ENCODE data around the gene KIF13A. TPM values are rescaled to one million over a fixed set of nuclear protein-coding genes. Genes with fewer than 3 reads are reported as not detected.

KIF13A gene
- total RNA-seq, 3 donors from 2014 or later: 45.6 to 85.9 (median 46.9) TPM

DNA sequence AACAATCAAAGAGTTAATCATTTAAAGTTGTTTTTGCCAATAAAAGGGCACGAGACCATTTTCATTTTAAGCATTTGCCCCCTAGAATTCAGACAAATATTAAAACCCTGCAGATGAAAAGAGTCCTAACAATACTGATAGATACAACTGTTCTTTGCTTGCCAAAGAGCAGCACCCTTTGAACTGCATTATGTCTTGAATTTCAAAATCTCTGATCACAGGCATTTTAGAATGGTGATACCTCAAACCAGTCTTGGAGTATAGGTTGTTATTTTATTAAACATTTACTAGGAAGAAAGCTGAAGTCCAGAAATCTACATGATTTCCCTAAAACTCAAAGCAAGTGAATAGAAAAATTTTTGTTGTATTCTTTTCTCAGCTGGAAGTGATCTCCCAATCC lies 108.7 kb downstream of the KIF13A start:
- Histone ChIP-seq H3K9me3 (no peaks in the 10 kb centered on the region), H3K36me3 (ENCODE audit: low read depth) (no peaks in the 10 kb centered on the region), H3K4me1 (ENCODE audit: low read depth) (no peaks in the 10 kb centered on the region), H3K4me3 (no peak overlapping the region)
- TF ChIP-seq, protein P1, sequence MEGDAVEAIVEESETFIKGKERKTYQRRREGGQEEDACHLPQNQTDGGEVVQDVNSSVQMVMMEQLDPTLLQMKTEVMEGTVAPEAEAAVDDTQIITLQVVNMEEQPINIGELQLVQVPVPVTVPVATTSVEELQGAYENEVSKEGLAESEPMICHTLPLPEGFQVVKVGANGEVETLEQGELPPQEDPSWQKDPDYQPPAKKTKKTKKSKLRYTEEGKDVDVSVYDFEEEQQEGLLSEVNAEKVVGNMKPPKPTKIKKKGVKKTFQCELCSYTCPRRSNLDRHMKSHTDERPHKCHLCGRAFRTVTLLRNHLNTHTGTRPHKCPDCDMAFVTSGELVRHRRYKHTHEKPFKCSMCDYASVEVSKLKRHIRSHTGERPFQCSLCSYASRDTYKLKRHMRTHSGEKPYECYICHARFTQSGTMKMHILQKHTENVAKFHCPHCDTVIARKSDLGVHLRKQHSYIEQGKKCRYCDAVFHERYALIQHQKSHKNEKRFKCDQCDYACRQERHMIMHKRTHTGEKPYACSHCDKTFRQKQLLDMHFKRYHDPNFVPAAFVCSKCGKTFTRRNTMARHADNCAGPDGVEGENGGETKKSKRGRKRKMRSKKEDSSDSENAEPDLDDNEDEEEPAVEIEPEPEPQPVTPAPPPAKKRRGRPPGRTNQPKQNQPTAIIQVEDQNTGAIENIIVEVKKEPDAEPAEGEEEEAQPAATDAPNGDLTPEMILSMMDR (IDR thresholded peaks at IDR 0.05): no peak
- DNase-seq: no peak
- no peak for ATAC-seq
- intact Hi-C loops (cut with DNase I, micrococcal nuclease): no loop called here

DNA sequence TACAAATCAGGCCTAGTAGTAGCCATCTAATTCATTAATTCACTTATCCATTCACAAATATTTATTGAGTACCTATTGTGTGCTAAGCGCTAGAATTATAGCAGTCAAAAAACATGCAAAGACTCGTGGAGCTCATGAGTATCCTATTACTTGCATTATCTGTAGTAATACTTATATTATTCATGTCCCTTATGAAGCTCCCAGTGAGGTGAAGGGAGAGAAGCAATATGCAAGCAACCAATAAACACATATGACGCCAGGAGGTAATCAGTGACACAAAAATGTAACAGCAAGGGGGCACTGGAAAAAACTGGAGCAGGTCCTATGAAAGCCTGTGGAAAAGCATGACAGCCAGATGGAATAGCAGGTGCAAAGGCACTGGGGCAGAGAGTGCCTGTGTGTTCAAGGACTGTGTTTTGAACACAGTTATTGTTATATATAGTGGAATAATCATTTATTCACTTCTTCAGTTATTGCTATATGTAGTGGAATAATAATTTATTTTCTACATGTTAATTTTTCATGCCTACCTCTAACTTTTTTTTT lies 109.5 kb downstream of the KIF13A start:
- Histone ChIP-seq H3K4me1 (ENCODE audit: low read depth) (no peaks in the 10 kb centered on the region), H3K4me3 (no peak overlapping the region), H3K9me3 (no peaks in the 10 kb centered on the region), H3K36me3 (ENCODE audit: low read depth) (no peaks in the 10 kb centered on the region)
- no peak for ATAC-seq
- intact Hi-C loops (cut with DNase I, micrococcal nuclease): no loop called here
- TF ChIP-seq, protein P1 (IDR thresholded peaks at IDR 0.05): no peak
- DNase-seq: no peak

DNA sequence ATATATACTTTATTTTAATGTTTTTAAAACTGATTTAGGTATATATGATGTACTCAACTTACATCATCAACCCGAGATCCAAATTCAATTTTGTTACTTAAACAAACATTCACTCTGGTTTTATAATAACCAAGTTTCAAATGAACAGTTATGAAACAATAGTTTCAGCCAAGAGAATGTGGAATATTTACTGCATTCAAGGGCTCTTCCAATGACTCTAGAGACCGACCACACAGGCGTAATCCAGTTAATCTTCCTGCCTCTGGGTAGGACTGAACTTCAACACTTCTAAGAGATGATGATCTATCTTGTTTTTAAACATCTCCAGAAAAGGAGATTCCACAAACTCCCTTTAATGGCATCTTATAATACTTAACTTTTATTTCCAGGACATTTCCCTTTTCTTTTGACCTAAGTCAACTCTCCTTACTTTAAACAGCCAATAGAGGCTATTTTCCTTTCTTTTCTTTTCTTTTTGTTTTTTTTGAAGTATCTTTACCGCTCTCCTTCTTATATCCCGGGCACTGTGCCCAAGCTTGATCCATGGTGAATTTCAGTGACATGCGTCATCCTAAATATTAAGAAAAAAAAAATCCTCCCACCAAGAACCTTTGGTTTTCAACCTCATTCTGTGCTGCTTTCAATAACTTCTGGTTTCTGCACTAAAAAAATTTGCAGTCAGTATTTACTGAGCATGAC lies 110.1 kb downstream of the KIF13A start:
- ATAC-seq: no peak

DNA sequence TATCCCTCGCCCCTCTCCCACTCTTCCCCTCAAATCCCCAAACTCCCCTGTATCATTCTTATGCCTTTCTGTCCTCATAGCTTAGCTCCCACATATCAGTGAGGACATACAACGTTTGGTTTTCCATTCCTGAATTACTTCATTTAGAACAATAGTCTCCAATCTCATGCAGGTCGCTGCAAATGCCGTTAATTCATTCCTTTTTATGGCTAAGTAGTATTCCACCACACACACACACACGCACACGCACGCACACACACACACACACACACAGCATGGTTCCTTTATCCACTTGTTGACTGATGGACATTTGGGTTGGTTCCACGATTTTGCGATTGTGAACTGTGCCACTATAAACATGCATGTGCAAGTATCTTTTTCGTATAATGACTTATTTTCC lies 112.7 kb downstream of the KIF13A start:
- DNase-seq: no peak
- ATAC-seq: no peak
- intact Hi-C loops (cut with DNase I, micrococcal nuclease): no loop called here
- Histone ChIP-seq H3K9me3 (no peaks in the 10 kb centered on the region), H3K4me1 (ENCODE audit: low read depth) (no peaks in the 10 kb centered on the region), H3K36me3 (ENCODE audit: low read depth) (no peaks in the 10 kb centered on the region), H3K4me3 (no peak overlapping the region)
- TF ChIP-seq, protein P1 (IDR thresholded peaks at IDR 0.05): no peak

More for the DNA sequence above, 110.1 kb downstream of the KIF13A start:
- intact Hi-C loops (cut with DNase I, micrococcal nuclease): no loop called here
- H3K4me1 ChIP-seq (ENCODE audit: low read depth): no peaks in the 10 kb centered on the region
- no peak overlapping the region for H3K4me3 ChIP-seq
- no peaks in the 10 kb centered on the region for H3K9me3 ChIP-seq
- no peak for DNase-seq
- TF ChIP-seq, protein P1 (IDR thresholded peaks at IDR 0.05): no peak
- no peaks in the 10 kb centered on the region for H3K36me3 ChIP-seq (ENCODE audit: low read depth)

DNA sequence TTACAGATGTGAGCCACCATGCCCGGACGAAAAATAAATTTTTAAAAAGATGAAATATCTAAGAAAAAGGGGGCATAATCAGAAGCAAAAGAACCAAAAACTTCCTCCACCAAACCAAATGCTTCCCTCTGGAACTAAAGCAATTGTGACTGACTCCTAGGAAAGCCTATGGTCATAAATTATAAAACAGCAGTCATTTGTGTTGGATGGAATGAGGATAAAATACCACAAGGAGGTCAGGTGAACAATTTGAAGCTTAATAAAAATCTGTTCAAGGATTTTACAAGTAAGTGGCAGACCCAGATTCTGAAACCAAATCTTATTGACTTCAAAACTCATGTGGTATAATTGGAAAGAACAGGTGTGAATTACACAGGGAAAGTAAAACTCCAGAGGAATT lies 114.5 kb downstream of the KIF13A start:
- H3K36me3 ChIP-seq (ENCODE audit: low read depth): no peaks in the 10 kb centered on the region
- intact Hi-C loops (cut with DNase I, micrococcal nuclease): no loop called here
- H3K4me3 ChIP-seq: no peak overlapping the region
- ATAC-seq: no peak
- TF ChIP-seq, protein P1 (IDR thresholded peaks at IDR 0.05): no peak
- DNase-seq: no peak
- no peaks in the 10 kb centered on the region for H3K4me1 ChIP-seq (ENCODE audit: low read depth)
- H3K9me3 ChIP-seq: no peaks in the 10 kb centered on the region
